VCaP (cell line): Measurements from ENCODE around the gene DTWD1.
"Not testable (repeated sequence)": the region's sequence is repeated elsewhere in the genome, so short reads cannot be mapped to it uniquely, and the experiment has no call there.

Experiments used
- H3K27ac ChIP-seq: fragments of 450-650 bp; 2 replicates; pipeline ENCODE4 v1.5.1; 2017
- CTCF ChIP-seq: fragments of 450-650 bp; conservative IDR thresholded peaks from 2 replicates; pipeline ENCODE4 v1.5.1; 2017; ENCODE audit warnings: mild to moderate bottlenecking, moderate library complexity

The DTWD1 gene, protein sequence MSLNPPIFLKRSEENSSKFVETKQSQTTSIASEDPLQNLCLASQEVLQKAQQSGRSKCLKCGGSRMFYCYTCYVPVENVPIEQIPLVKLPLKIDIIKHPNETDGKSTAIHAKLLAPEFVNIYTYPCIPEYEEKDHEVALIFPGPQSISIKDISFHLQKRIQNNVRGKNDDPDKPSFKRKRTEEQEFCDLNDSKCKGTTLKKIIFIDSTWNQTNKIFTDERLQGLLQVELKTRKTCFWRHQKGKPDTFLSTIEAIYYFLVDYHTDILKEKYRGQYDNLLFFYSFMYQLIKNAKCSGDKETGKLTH

DNA sequence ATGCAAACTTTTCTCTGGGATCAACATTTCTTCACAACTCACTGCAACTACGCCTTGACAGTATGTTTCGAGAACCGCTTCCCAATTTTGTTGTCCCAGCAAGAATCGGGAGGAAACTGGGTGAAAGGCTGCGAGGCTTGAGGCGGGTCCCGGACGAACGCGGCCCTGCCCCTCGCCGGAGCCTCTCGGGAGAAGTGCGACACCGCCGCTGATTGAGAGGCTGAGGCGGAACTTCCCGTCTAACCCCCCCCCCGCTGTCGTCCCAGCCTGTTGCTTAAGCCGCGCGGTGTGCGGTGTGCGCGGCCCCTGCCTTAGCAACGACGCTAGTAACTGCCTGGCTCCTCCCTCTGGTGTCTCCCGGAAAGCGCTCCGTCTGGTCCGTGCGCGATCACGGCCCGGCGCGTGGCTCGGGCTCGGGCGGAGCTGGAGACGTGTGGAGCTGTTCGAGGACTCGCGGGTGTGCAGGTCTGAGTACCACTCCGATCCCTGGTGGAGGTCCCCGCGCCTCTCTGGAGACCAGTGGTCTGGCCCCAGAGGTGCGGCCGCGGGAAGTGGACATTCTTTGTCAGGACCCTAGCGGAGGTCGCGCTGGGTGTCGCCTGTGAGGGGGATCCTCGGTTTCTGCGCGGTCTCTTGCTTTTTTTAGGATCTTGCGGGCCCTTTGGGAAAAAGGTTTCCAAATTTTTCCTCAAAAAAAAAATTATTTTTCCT is at the start of gene DTWD1, which contains the start of gene FAM227B:
TSS of gene DTWD1 (plus strand) at position 391 of the 711 bp plus-strand sequence. CDS start 4,120 bp downstream, outside the sequence.
TSS of gene FAM227B (minus strand) at position 161 of the 711 bp plus-strand sequence. CDS start 5,647 bp downstream, outside the sequence.
- peak within 1 kb of the TSS; percentile 90 for H3K27ac ChIP-seq
- TF ChIP-seq CTCF, result no peak

DNA sequence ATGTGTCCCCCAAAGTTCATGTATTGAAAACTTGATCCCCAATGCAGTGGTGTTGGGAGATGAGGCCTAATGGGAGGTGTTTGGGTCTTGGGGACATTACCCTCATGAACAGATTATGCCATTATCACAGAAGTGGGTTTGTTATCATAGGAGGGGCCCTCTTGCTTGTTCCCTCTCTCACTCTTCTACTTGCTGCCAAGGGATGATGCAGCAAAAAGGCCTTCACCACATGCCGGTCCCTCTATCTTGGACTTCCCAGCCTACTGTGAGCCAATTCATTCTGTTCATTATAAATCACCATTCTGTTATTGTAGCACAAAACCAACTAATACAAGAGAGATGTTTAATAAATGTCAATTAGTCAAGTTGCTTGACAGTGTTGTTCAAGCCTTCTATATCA is 47.4 kb upstream of the DTWD1 start:
- no peak for TF ChIP-seq CTCF
- H3K27ac ChIP-seq, result no peak overlapping the region

DNA sequence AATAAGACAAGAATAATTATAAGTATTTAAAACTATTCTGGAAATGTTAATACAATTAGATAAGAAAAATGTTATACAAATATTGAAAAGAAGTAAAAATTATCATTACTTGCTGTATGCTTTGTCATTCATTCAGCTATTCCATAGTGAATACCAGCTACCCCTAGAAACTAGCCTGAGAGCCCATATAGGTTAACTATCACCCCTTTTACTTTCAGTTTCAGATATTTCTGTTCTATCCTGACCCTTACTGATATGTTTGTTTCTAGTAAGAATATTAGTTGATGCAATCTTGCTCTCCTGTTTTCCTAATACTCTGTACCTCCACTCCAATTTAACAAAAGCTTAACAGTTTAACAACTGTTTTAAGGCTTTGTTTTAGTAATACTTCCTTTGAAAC is 31.8 kb upstream of the DTWD1 start:
- no peak for TF ChIP-seq CTCF
- no peak overlapping the region for H3K27ac ChIP-seq

DNA sequence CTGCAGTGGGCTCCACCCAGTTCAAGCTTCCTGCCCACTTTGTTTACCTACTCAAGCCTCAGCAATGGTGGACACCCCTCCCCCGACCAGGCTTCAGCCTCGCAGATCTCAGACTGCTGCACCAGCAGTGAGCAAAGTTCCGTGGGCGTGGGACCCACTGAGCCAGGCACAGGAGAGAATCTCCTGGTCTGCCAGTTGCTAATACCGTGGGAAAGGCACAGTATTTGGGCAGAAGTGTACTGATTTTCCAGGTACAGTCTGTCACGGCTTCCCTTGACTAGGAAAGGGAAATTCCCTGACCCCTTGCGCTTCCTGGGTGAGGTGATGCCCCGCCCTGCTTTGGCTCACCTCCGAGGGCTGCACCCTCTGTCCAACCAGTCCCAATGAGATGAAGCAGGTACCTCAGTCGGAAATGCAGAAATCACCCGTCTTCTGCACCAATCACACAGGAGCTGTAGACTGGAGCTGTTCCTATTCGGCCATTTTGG is 28.0 kb upstream of the DTWD1 start:
- not testable (repeated sequence) for H3K27ac ChIP-seq

DNA sequence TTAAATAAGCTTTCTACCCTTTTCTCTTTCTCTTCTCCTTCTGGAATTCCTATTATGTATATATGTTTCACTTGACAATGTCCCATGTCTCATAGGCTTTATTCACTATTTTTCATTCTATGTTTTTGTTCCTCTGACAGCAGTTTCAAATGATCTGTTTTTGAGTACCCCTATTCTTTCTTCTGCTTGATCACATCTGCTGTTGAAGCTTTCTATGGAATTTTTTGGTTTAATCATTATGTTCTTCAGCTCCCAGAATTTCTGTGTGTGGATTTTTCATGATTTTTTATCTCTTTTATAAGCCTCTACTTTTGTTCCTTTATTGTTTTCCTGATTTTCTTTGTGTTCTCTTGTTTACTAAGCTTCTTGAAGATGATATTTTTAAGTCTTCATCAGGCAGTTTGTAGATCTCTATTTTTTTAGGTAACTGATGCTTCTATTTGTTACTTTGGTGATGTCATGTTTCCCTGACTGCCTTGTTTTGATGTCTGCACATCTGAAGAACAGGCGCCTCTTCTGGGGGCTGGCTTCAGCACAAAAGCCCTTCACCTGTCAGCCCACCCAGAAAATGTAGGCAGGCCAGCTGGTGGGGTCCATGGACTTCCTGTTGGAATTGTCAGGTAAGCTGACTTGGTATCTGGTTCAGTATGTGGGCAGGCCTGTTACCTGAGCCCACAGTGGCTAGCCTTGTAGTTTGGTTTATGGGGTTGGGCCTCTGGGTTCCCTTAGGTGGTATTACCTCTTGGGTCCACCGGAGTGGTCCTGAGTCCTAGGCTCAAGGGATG is 16.0 kb upstream of the DTWD1 start:
- H3K27ac ChIP-seq, result no peak overlapping the region
- TF ChIP-seq CTCF, result no peak

- H3K27ac ChIP-seq, result no peak overlapping the region
- TF ChIP-seq CTCF, result no peak
Measured at GRCh38 chr15:49605588-49605987, 15.3 kb upstream of the DTWD1 start.

GRCh38 chr15:49606594-49606993 is 14.3 kb upstream of the DTWD1 start:
- TF ChIP-seq CTCF, result peak; percentile 32; the same call in 1 of the 2 replicates
- H3K27ac ChIP-seq, result no peak overlapping the region
